ENCODE measurements around the gene NT5C1A. TPM values are rescaled to one million over a fixed set of nuclear protein-coding genes. Genes with fewer than 3 reads are reported as not detected.

The NT5C1A gene
- total RNA-seq, 1 donor from 2014 or later: 26.8 TPM

DNA sequence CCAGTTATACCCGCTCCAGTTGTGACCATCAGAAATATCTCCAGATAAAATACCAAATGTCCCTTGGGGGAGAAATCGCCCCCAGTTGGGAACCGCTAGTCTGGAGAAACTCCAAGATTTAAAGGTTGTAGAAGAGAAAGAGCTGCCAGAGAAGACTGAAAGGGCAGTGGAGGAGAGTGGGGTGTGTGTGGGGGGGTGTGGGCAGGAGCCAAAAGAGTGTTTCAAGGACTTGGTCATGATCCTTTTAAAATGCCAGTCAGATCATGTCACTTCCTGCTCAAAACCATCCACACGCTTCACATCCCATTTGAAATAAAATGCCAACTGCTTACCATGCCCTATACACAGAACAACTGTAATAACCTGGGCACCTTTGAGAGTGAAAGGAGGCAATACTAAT lies 29.1 kb downstream of the NT5C1A start:
- no peak for TF ChIP-seq CTCF (IDR thresholded peaks at IDR 0.05; ENCODE audit: borderline replicate concordance)
- Histone ChIP-seq H3K27me3 (ENCODE audit: low read depth) (peaks cover 17% of the 10 kb centered on the region), H3K4me1 (peaks cover 59% of the 10 kb centered on the region), H3K36me3 (no peaks in the 10 kb centered on the region), H3K4me3 (no peak overlapping the region), H3K27ac (replicated peaks) (peak overlapping the region; percentile 36), H3K9me3 (replicated peaks) (no peaks in the 10 kb centered on the region)
- DNase-seq: no peak
- intact Hi-C loops (cut with micrococcal nuclease): no loop called here

DNA sequence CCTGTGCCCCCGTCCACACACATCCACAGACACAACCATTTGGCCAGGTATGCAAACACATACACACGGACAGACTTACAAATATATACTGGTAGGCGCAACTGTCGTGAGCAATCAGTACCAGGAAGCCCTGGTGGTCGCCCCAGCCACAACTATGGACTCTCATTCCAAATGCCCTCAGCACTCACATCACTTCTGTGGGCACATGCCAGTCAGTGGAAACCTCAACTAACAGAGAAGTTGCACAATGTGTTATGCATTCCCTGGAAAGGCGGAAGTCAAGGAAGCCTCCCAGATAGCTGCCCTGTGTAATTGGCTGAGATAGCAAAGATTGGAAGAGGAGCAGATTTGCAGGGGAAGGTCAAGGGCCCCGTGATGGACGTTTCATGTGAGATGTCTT lies 31.0 kb downstream of the NT5C1A start:
- intact Hi-C loops (cut with micrococcal nuclease): no loop called here
- no peak for TF ChIP-seq CTCF (IDR thresholded peaks at IDR 0.05; ENCODE audit: borderline replicate concordance)
- Histone ChIP-seq H3K9me3 (replicated peaks) (no peaks in the 10 kb centered on the region), H3K4me3 (no peak overlapping the region), H3K4me1 (peaks cover 48% of the 10 kb centered on the region), H3K27me3 (ENCODE audit: low read depth) (peaks cover 36% of the 10 kb centered on the region), H3K36me3 (no peaks in the 10 kb centered on the region), H3K27ac (replicated peaks) (peak overlapping the region; percentile 90)
- no peak for DNase-seq

- Histone ChIP-seq H3K27ac (replicated peaks) (peak within 1 kb of the TSS; percentile 90), H3K4me1 (peaks cover 43% of the 10 kb centered on the region), H3K9me3 (replicated peaks) (no peaks in the 10 kb centered on the region), H3K27me3 (ENCODE audit: low read depth) (peaks cover 47% of the 10 kb centered on the region), H3K36me3 (no peaks in the 10 kb centered on the region), H3K4me3 (peak within 1 kb of the TSS; percentile 76)
- intact Hi-C loops (cut with micrococcal nuclease): no loop called here
- TF ChIP-seq CTCF (IDR thresholded peaks at IDR 0.05; ENCODE audit: borderline replicate concordance): peak; percentile 54
- peak; percentile 85 for DNase-seq
These were observed 32.4 kb downstream of the NT5C1A start, which contains the start of gene HEYL for GRCh38 chr1:39639305-39640130. Gene HEYL (minus strand): TSS chr1:39639643. CDS start chr1:39639625, 18 bp downstream.

DNA sequence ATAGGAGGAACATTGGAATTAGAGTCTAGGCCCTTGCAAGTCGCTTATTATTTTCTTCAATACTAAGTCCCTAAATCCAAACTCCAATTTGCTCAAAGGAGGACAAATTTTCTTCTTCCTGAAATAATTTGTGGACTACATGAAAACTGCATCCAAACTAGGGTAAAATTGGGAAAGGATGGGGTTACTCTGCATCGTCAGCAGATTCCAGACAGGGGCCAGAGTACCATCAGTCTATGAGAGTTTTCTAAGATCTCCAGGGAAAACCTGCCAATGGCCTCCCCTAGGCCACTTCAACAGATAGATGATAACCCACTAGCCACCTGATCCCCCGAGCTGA lies 33.0 kb downstream of the NT5C1A start:
- intact Hi-C loops (cut with micrococcal nuclease): no loop called here
- peak overlapping the region; percentile 90 for H3K27ac ChIP-seq (replicated peaks)
- DNase-seq: no peak
- H3K36me3 ChIP-seq: no peaks in the 10 kb centered on the region
- TF ChIP-seq CTCF (IDR thresholded peaks at IDR 0.05; ENCODE audit: borderline replicate concordance): no peak
- H3K27me3 ChIP-seq (ENCODE audit: low read depth): peaks cover 53% of the 10 kb centered on the region
- H3K9me3 ChIP-seq (replicated peaks): no peaks in the 10 kb centered on the region
- peak overlapping the region; percentile 76 for H3K4me3 ChIP-seq
- peaks cover 49% of the 10 kb centered on the region for H3K4me1 ChIP-seq

DNA sequence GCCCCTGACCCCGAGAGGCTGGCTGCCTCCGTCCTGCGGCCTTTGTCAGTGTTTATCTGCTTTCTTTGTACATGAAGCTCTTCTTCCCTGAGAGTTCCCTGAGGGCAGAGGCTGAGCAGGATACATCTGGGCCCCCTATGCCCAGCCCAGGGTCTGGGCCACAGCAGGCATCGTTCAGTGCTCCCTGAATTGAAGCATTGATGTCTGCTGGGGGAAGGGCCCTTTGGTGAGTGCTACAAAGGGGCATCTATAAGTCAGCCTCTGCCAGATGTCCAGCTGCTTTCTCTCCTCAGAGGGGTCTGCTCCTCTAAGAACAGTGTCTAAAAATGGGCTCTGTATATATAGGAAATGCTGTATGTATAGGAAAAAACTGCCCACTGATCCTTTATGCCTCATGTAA lies 34.5 kb downstream of the NT5C1A start:
- intact Hi-C loops (cut with micrococcal nuclease): no loop called here
- TF ChIP-seq CTCF (IDR thresholded peaks at IDR 0.05; ENCODE audit: borderline replicate concordance): no peak
- no peaks in the 10 kb centered on the region for H3K9me3 ChIP-seq (replicated peaks)
- H3K4me3 ChIP-seq: peak overlapping the region; percentile 76
- H3K27me3 ChIP-seq (ENCODE audit: low read depth): peaks cover 63% of the 10 kb centered on the region
- peak overlapping the region; percentile 90 for H3K27ac ChIP-seq (replicated peaks)
- H3K4me1 ChIP-seq: peaks cover 51% of the 10 kb centered on the region
- no peak for DNase-seq
- H3K36me3 ChIP-seq: peaks cover under 1% of the 10 kb centered on the region

Measured in left ventricle myocardium inferior (tissue), 1 donor.